Vagina (tissue), 2 donors: Measurements from ENCODE around the gene MAL.

Experiments used
- CTCF ChIP-seq, 3 experiments: fragments of 450-650 bp in 2 of 3; fragments of 200-600 bp in 1 of 3; sonication (generic) in 1 of 3; IDR thresholded peaks; one replicate each; pipeline ENCODE4 v1.5.1; 2017 to 2019; ENCODE audit warnings: antibody characterized with exemption in 3 of 3, mild to moderate bottlenecking in 2 of 3, moderate library complexity in 2 of 3
- POLR2A ChIP-seq, 2 donors: fragments of 450-650 bp; IDR thresholded peaks; one replicate each; pipeline ENCODE4 v1.6.1; 2017; ENCODE audit warnings: antibody characterized with exemption in 2 of 2, mild to moderate bottlenecking in 2 of 2, moderate library complexity in 2 of 2

- TF ChIP-seq CTCF (IDR thresholded peaks at IDR 0.05) (no peak), POLR2A (IDR thresholded peaks at IDR 0.05) (no peak)
Observed at GRCh38 chr2:95057535-95058370, 32.2 kb downstream of the MAL start.
